ENCODE results near the gene RYR2.

Gene RYR2

DNA sequence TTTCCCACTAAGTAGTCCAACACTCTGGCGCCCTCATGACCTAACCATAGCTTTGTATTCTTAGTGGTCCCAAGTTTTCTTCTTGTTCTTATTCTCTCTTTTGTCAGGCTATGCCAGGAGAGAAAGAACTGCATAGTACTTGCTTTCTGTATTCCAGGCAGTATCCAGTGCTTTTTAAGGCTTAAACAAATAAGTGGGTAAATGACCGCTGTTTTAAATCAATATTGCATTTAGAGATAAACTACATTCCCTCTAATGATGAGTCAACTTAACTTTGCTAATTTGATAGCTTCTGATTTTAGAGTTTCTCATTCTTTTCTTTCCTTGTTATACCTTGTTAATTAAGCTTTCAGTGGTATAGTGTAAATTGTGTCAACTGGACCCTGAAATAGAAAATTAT lies 709.1 kb downstream of the RYR2 start:
- TF ChIP-seq, protein P1, sequence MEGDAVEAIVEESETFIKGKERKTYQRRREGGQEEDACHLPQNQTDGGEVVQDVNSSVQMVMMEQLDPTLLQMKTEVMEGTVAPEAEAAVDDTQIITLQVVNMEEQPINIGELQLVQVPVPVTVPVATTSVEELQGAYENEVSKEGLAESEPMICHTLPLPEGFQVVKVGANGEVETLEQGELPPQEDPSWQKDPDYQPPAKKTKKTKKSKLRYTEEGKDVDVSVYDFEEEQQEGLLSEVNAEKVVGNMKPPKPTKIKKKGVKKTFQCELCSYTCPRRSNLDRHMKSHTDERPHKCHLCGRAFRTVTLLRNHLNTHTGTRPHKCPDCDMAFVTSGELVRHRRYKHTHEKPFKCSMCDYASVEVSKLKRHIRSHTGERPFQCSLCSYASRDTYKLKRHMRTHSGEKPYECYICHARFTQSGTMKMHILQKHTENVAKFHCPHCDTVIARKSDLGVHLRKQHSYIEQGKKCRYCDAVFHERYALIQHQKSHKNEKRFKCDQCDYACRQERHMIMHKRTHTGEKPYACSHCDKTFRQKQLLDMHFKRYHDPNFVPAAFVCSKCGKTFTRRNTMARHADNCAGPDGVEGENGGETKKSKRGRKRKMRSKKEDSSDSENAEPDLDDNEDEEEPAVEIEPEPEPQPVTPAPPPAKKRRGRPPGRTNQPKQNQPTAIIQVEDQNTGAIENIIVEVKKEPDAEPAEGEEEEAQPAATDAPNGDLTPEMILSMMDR (IDR thresholded peaks at IDR 0.05; ENCODE audit: low read depth, low read length): no peak
- H3K4me3 ChIP-seq (replicated peaks in 1 of 2; ENCODE audit: low read depth in 2 of 2, low read length in 2 of 2): no peak overlapping the region

DNA sequence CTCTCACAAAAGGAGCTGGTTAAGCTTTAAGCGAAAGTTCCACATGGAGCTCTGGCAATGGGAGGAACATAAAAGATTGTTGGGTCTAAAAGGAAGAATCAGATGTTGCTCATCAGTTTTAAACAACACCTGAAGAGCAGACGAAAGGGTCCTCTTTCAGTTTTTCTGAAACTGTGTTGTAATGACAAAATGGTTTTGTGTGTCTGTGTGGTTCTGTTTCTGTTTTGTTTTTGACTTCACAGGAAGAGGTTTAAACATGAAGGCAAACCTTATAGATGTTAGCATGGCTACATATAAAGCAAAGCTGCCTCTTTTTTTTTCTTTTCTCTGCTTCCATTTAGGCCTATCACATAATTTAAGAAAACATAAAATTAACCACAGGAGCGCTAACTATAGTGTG lies 712.6 kb downstream of the RYR2 start:
- TF ChIP-seq, protein P1 (IDR thresholded peaks at IDR 0.05; ENCODE audit: low read depth, low read length): no peak
- DNase-seq (ENCODE audit: low read depth in 2 of 2): no peak
- no peak overlapping the region for H3K4me3 ChIP-seq (replicated peaks in 1 of 2; ENCODE audit: low read depth in 2 of 2, low read length in 2 of 2)

More for the DNA sequence above, 709.1 kb downstream of the RYR2 start:
- DNase-seq (ENCODE audit: low read depth in 2 of 2): no peak

DNA sequence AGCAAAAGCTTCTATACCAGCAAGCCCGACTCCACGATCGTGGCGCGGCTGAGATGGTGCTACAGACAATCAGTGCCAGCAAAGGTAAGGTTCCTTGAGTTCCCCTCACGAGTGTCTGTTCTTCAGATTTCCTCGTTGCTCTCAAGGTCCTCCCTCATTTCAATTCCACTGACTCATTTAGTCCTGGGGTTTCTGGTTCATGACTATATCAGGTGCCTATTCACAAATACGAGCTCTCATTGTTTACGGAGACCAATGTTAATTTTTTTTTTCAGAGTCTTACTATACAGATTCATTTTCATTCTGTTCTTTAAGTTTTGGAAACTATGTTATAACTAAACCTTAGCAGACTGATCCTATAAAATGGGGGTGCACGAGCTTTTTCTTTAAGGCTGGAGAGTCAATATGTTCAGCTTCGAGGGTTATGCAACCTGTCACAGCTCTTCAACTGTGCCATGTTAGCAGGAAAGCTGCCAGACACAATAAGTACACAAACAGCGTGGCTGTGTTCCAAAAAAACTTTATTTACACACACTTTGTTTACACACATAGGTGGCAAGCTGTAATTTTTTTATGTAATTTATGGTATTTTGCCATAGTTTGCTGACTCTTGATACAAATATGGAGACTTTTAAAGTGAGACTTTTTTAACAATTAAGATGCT lies 714.5 kb downstream of the RYR2 start:
- H3K4me3 ChIP-seq (replicated peaks in 1 of 2; ENCODE audit: low read depth in 2 of 2, low read length in 2 of 2): no peak overlapping the region
- TF ChIP-seq, protein P1 (IDR thresholded peaks at IDR 0.05; ENCODE audit: low read depth, low read length): no peak
- DNase-seq (ENCODE audit: low read depth in 2 of 2): no peak

DNA sequence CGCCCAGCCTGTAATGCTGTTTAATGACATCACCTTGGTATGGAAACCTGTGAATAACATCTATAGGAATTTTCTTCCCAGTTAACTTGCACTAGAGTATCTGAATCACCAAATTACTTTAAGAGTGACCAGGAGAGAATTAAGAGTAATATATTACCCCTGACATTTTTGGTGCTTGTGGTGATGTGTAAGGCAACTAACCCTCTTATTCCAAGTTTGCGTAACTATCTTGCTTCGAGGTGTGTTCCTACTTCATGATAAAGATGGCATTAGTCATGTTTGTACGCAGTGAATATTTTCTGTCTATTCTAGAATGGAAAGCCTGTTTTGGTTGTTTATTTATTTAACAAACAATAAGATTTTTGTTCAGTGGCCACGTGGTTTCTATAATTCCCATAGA lies 717.4 kb downstream of the RYR2 start:
- TF ChIP-seq, protein P1 (IDR thresholded peaks at IDR 0.05; ENCODE audit: low read depth, low read length): no peak
- no peak overlapping the region for H3K4me3 ChIP-seq (replicated peaks in 1 of 2; ENCODE audit: low read depth in 2 of 2, low read length in 2 of 2)
- no peak for DNase-seq (ENCODE audit: low read depth in 2 of 2)

DNA sequence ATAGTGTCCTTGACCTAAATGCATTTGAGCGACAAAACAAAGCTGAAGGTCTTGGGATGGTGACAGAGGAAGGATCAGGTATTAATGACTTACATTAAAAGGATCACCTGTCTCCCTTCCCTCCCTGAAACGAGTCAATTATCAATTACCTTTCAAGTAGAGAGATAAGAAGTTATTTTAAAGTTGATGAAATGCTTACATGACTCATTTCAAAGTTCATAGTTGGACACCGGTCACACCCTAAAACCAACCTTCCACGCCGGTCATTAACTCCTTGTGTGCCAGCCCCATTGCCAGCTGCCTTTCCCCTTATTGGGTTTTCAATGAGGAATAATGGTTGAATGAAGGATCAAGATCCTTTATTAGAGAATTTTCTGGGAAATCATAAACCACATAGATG lies 719.0 kb downstream of the RYR2 start:
- TF ChIP-seq, protein P1 (IDR thresholded peaks at IDR 0.05; ENCODE audit: low read depth, low read length): no peak
- no peak for DNase-seq (ENCODE audit: low read depth in 2 of 2)
- H3K4me3 ChIP-seq (replicated peaks in 1 of 2; ENCODE audit: low read depth in 2 of 2, low read length in 2 of 2): no peak overlapping the region

DNA sequence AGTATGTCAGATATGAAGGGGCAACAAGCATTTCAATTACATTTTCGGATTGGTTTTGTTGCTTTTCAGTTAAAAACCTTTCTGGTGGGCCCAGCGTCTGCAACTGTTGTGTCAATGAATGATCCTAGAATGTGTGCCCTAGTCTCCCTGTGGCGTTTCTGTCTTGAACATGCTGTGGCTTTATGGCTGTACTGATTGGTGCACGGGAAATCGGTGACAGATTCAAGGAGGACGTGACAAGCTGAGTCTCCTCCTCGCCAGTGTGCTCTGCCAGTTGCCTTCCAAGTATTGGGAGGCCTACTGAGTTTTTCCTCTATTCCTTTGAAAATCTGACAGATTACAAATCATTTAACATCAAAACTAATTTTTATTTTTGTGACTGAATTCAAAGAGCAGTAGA lies 721.2 kb downstream of the RYR2 start:
- no peak overlapping the region for H3K4me3 ChIP-seq (replicated peaks in 1 of 2; ENCODE audit: low read depth in 2 of 2, low read length in 2 of 2)
- TF ChIP-seq, protein P1 (IDR thresholded peaks at IDR 0.05; ENCODE audit: low read depth, low read length): no peak
- no peak for DNase-seq (ENCODE audit: low read depth in 2 of 2)

DNA sequence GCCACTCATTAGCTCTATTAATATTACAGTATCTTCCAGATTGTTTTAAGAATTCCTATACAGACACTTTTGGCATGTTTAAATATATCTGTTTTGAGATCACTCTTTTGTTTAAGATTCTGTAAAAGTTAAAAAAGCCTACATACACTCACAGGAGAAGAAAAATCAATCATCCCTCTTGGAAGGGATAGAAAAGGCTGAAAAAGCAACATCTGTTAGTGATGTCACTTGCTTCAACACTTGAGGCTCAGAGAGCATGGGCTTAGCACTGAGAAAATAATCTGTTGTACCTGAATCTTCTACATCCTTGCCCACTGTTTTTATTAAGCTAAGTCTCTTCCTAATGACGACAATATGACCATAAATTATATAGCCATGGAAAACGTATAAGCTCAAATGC lies 721.8 kb downstream of the RYR2 start:
- no peak for DNase-seq (ENCODE audit: low read depth in 2 of 2)
- TF ChIP-seq, protein P1 (IDR thresholded peaks at IDR 0.05; ENCODE audit: low read depth, low read length): no peak
- H3K4me3 ChIP-seq (replicated peaks in 1 of 2; ENCODE audit: low read depth in 2 of 2, low read length in 2 of 2): no peak overlapping the region

Measured in cardiac fibroblast (primary cell).